Ectodermal cell (in vitro differentiated cells): ENCODE measurements around the gene B4GALT1.

Experiments
- H3K27ac ChIP-seq: 2 replicates; pipeline ENCODE4 v1.7.0; 2013; ENCODE audit warnings: mild to moderate bottlenecking, low read depth, low read length; ENCODE audit not compliant: insufficient read depth, poor library complexity, severe bottlenecking
- H3K27me3 ChIP-seq: 2 replicates; pipeline ENCODE4 v1.7.0; 2013; ENCODE audit warnings: mild to moderate bottlenecking, low read length; ENCODE audit not compliant: insufficient read depth, control insufficient read depth, poor library complexity, severe bottlenecking
- H3K36me3 ChIP-seq: one replicate; pipeline ENCODE4 v1.7.0; 2013; ENCODE audit warnings: low read length; ENCODE audit not compliant: control insufficient read depth, insufficient read depth
- H3K4me1 ChIP-seq: one replicate; pipeline ENCODE4 v1.7.0; 2013; ENCODE audit warnings: low read length; ENCODE audit not compliant: control insufficient read depth, insufficient read depth
- H3K4me3 ChIP-seq: 2 replicates; pipeline ENCODE4 v1.7.0; 2013; ENCODE audit warnings: low read depth, low read length, control low read depth; ENCODE audit not compliant: insufficient read depth
- H3K9me3 ChIP-seq: 2 replicates; pipeline ENCODE4 v1.7.0; 2013; ENCODE audit warnings: mild to moderate bottlenecking, low read length, moderate library complexity; ENCODE audit not compliant: control insufficient read depth
- WGBS, 2 experiments: methylation state at CpG; one replicate each; pipeline ENCODE4 v1.1.7; 2013; ENCODE audit warnings: missing lambda C conversion rate in 2 of 2; 5-methylcytosine and 5-hydroxymethylcytosine counted together

B4GALT1 gene

DNA sequence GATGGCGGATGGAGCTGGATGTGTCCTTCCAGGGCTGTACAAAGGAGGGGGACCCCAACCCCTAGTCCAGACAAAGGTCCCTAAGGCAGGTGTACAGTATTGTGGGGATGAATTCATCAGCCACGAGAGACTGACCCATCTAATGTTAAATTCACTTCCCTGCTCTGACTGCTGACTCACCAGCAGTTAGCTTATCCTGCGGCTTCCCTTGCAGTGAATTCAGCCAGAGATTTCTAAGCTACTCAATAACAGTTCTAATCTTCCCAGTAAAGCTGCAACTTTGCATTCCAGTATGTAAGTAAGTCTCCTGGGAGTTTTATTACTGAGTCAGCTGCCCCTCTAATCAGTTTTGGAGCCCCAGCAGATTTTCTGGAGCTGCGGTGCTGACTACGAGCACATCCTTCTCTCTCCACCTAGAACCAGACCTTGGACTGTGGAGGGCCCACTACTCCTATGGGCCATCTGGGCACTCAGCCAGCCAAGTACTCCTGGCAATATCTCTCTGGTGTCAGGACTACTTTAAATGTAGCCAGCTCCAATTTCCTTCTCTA lies 16.1 kb downstream of the B4GALT1 start:
- Histone ChIP-seq H3K4me3 (no peak overlapping the region), H3K27ac (no peak overlapping the region)
- WGBS, 2 experiments: 86 to 87% methylated on average over 5 of the region's 5 CpGs

DNA sequence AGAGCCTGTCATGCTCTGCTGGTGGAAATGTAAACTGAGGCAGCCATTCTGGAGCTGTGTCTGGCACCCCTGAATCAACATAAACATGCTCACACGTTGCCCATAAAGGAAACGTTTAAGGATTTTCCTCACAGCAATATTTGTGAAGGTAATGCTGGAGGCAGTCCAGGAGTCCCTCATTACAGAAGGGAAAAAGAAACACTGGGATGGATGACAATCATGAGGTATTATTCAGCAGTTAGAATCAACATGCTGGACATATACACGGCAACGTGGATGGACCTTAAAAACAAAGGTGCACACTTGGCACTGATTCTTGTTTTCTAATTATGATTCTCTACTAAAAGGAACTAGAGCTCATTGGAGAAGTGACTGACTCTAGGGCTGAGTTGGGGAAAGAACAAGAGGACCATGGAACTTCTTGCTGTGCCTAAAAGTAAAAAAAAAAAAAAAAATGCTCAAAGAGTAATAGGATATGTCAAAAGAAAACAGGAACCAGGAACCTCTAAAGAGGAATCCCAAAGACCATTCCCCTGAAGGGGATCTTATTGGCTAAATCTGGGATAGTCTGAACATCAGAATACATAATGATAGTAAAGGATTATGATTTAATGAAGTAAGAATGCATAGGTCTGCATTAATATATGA lies 18.6 kb downstream of the B4GALT1 start:
- H3K9me3 ChIP-seq: no peaks in the 10 kb centered on the region
- no peaks in the 10 kb centered on the region for H3K36me3 ChIP-seq
- 92 to 94% methylated on average over 4 of the region's 4 CpGs for WGBS, 2 experiments
- no peaks in the 10 kb centered on the region for H3K27me3 ChIP-seq
- no peak overlapping the region for H3K4me3 ChIP-seq
- no peaks in the 10 kb centered on the region for H3K4me1 ChIP-seq
- no peak overlapping the region for H3K27ac ChIP-seq

More for the DNA sequence above, 16.1 kb downstream of the B4GALT1 start:
- Histone ChIP-seq H3K4me1 (no peaks in the 10 kb centered on the region), H3K36me3 (no peaks in the 10 kb centered on the region), H3K9me3 (no peaks in the 10 kb centered on the region), H3K27me3 (no peaks in the 10 kb centered on the region)

DNA sequence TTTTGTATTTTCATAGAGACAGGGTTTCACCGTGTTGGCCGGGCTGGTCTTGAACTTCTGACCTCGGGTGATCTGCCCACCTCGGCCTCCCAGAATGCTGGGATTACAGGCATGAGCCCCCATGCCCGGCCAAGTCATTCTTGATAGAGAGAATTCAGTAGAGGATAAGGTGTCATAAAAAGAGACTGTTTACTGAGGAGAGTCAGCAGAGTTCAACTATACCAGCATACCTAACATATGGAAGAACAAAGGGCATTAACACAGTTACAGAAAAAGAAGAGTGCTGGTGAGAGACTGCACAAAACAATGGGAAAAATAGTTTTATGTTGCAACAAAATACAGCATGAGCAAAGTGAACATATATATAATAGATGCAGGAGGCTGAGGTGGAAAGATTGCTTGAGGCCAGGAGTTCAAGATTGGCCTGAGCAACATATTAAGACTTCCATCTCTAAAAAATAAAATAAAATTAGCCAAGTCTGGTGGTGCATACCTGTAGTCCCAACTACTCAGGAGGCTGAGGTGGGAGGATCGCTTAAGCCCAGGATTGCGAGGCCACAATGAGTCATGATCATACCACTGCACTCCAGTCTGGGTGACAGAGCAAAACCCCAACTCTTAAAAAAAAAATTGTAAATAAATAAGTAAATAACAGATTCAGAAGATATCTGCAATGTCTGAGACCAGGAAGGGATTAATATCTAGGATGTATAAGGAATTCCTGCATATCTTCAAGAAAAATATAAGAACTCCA lies 19.5 kb downstream of the B4GALT1 start:
- H3K4me1 ChIP-seq: no peaks in the 10 kb centered on the region
- no peaks in the 10 kb centered on the region for H3K27me3 ChIP-seq
- H3K36me3 ChIP-seq: no peaks in the 10 kb centered on the region
- no peaks in the 10 kb centered on the region for H3K9me3 ChIP-seq
- no peak overlapping the region for H3K27ac ChIP-seq
- WGBS, 2 experiments: 93 to 94% methylated on average over 7 of the region's 7 CpGs
- no peak overlapping the region for H3K4me3 ChIP-seq

DNA sequence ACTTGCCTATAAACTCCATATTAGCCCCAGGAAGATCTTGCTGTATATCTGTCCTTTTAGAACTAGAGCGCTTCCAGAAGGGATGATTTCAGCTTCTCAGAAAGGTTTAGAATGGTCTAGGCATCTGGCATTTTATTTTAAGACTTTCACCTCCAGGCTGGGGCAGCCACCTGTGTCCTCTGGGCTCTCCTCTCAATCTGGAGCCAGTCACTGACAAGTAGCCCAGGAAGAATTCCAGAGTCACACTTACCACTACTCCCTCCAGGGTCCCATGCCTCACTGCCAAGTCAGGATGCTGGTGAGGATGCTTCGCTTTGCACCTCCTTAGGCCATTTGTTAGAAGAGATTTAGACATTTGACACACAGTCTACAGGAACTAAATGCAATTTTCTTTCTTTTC lies 20.8 kb downstream of the B4GALT1 start:
- no peaks in the 10 kb centered on the region for H3K27me3 ChIP-seq
- H3K27ac ChIP-seq: no peak overlapping the region
- no peaks in the 10 kb centered on the region for H3K4me1 ChIP-seq
- H3K36me3 ChIP-seq: no peaks in the 10 kb centered on the region
- no peak overlapping the region for H3K4me3 ChIP-seq
- WGBS, 2 experiments: 90 to 93% methylated on average over 2 of the region's 2 CpGs
- H3K9me3 ChIP-seq: no peaks in the 10 kb centered on the region

DNA sequence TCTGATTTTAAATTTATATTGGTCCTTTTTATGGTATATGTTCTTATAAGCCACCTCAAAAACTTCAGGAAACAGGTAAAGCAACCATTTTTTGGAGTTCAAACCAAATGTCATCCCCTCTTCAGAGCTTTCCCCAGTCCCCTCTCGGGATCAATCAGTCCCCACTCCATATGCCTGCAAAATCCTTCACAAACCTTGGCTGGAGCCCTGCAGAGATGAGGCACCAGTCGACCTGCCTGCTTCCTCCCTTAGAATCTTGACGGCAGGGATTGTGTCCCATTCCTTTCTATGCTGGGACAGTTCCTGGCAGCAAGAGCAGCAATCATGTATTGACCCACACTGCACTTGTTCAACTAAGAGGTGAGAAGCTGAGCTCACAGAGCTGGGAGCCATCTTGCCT lies 22.6 kb downstream of the B4GALT1 start:
- Histone ChIP-seq H3K27ac (no peak overlapping the region), H3K9me3 (no peaks in the 10 kb centered on the region), H3K4me3 (no peak overlapping the region), H3K4me1 (peaks cover 6% of the 10 kb centered on the region), H3K27me3 (no peaks in the 10 kb centered on the region), H3K36me3 (no peaks in the 10 kb centered on the region)
- 67 to 78% methylated on average over 3 of the region's 3 CpGs for WGBS, 2 experiments

DNA sequence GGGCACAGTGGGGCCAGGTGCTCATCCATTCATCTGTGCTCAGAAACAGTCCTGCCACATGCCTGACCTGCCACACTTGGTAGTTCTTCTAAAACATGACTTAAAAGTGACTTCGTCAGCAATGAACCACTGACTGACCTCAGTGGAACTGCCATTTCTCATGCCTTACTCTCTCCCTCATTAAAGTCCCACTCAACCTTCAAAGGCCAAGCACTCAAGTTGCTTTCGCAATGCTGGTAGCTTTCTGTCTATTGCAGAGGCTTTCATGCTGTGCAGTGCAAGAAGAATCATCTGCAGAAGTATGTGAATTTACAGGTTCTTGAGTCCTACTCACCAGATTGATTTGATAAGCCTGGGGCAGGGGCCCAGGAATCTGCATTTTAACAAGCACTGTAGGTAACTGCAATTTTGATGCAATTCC lies 23.9 kb downstream of the B4GALT1 start:
- Histone ChIP-seq H3K27me3 (no peaks in the 10 kb centered on the region), H3K4me3 (no peak overlapping the region), H3K4me1 (peaks cover 7% of the 10 kb centered on the region), H3K27ac (no peak overlapping the region), H3K9me3 (no peaks in the 10 kb centered on the region), H3K36me3 (no peaks in the 10 kb centered on the region)
- 91 to 96% methylated on average over 2 of the region's 2 CpGs for WGBS, 2 experiments

DNA sequence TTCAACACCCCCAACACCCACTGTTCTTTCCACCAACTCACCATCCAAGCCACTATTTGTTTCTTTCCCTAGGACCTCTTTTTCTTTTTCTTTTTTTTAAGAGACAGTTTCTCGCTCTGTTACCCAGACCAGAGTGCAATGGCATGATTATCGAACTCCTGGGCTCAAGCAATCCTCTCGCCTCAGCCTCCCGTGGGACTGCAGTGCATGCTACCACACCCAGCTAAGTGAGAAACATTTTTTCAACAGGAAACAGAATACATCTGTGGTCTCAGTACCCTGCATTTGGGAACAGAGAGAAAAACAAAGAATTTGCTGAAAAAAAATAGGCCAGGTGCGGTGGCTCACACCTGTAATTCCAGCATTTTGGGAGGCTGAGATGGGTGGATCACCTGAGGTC lies 24.6 kb downstream of the B4GALT1 start:
- Histone ChIP-seq H3K36me3 (no peaks in the 10 kb centered on the region), H3K27me3 (no peaks in the 10 kb centered on the region), H3K4me3 (no peak overlapping the region), H3K27ac (no peak overlapping the region), H3K9me3 (no peaks in the 10 kb centered on the region), H3K4me1 (peaks cover 7% of the 10 kb centered on the region)
- WGBS, 2 experiments: 94% methylated on average over 5 of the region's 5 CpGs

DNA sequence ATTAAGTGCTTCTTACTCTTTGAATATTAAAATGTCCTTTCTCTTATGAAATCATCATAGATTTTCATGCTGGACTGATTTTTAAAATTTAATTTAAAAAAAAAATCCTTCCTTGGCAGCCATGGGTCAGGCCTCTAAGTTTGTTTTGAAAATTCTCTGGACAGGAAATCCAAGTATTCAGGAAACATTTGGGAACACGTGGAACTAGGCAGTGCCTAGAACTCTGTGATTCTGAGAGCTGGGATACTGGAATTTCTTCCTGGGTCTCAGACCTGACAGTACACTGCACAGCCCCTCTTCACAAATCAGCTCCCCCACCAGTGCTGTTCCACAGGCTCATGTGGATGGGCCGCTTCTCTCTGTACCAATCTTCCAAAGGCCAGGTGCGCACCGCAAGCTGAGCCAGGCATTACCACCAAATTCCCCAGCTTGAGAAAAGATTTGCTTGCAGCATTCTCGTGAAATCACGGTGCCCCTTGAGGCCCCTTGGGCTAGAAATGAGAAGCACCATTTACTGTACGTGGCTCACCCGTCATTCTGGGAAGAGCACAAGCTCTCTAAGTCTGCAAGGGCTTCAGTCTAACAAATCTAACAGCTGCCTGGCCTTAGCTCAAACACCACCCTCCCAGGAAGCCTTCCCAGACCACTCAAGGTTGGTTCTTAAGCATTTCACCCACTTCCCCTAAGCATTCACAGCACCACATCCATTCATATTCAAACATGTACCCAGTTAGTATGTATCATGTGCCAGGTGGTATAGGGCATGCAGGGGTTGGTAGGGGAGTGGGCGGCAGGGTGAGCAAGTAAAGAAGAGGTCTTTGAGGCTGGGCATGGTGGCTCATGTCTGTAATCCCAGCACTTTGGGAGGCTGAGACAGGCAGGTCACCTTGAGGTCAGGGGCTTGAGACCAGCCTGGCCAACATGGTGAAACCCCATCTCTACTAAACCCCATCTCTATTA lies 26.5 kb downstream of the B4GALT1 start:
- H3K36me3 ChIP-seq: no peaks in the 10 kb centered on the region
- H3K9me3 ChIP-seq: no peaks in the 10 kb centered on the region
- H3K27me3 ChIP-seq: no peaks in the 10 kb centered on the region
- no peak overlapping the region for H3K27ac ChIP-seq
- H3K4me1 ChIP-seq: peaks cover 7% of the 10 kb centered on the region
- no peak overlapping the region for H3K4me3 ChIP-seq
- WGBS, 2 experiments: 92 to 94% methylated on average over 9 of the region's 9 CpGs

DNA sequence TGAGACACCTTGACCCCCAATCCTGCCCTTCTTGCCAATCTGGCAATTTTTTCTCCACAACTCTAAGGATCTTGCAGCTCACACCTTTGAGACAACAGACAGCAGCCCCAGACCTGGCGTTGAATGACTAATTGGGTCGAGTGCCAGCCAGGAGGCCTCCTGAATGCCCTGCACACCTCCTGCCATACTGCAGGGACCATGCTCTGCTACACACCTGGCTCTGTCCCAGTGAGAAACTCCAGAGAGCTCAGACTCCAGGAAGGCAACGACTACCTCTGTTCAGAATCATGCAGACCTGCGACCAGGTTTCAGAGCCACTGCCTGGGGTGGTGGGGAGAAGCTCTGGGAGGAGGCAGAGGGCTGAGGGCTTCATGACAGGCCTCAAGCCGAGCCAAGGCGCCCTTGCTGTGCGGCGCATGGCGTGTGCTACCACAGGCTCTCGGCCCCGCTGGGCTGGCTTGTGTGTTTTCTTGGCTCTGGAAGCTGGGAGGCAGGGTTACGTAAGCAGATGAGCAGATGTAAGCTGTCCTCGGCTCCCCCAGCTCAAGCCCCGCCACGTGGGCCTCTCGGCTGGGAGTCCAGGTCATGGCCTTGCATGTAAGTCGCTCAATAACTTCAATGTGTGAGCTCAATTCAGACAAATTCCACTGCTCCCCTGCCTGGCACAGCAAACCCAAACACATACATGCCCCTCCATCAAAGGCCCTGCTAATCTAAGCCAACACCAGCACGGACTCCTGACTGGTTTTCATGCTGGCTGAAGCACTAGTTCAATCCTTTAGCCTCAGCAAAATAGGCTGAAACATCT lies 27.5 kb downstream of the B4GALT1 start:
- no peaks in the 10 kb centered on the region for H3K36me3 ChIP-seq
- H3K4me1 ChIP-seq: peaks cover 7% of the 10 kb centered on the region
- 81% methylated on average over 18 of the region's 18 CpGs for WGBS, 2 experiments
- H3K27ac ChIP-seq: no peak overlapping the region
- H3K27me3 ChIP-seq: no peaks in the 10 kb centered on the region
- no peak overlapping the region for H3K4me3 ChIP-seq
- H3K9me3 ChIP-seq: no peaks in the 10 kb centered on the region
